Heart left ventricle (tissue), 13 donors: ENCODE measurements around the gene SMYD5.

Experiments
- CTCF ChIP-seq, 12 donors: fragments of 200-600 bp; sonication (generic) in 4 of 12; IDR thresholded peaks; one replicate each; pipeline versions ENCODE4 v1.5.0 to v1.8.0; 2018 to 2022; ENCODE audit warnings: antibody characterized with exemption in 12 of 12, mild to moderate bottlenecking in 5 of 12
- POLR2A ChIP-seq, 2 donors: fragments of 450-650 bp; IDR thresholded peaks; one replicate each; pipeline ENCODE4 v1.6.1; 2017; ENCODE audit warnings: antibody characterized with exemption in 2 of 2, mild to moderate bottlenecking in 2 of 2, moderate library complexity in 2 of 2
- donor health status: ischemic (EF 13 %, LVEDD 7.1; RV severe dilation, severe dysfunction).
- donor health status: DM: no; HTN: yes; CAD: no.
- donor health status: DM: no; HTN: no; CAD: no.
- donor health status: ischemic (EF 25% LVEDD 6.9; RV normal size, moderate dysfunction).
- donor health status: ischemic (EF 25% LVEDD 5.7; RV mildly dilated, moderate dysfunction).
- donor health status: ischemic (EF 35%, LVEDD 5.7; RV mildly dilated, moderate dysfunction).
- donor health status: nonischemic (EF 11% LVEDD 7.7; RV severe dilation, severe dysfunction).
- donor health status: DM: yes; HTN: yes; CAD: no.
- donor health status: PGD.
- donor health status: ischemic (EF 29% LVEDD 5.4; RV normal size, mild dysfunction).
- donor health status: nonischemic (EF 23%, LVEDD 6.1; RV moderate dilation, normal function).

GRCh38 chr2:73263540-73264331 lies 49.7 kb downstream of the SMYD5 start:
- TF ChIP-seq CTCF (IDR thresholded peaks at IDR 0.05) (no peak), POLR2A (IDR thresholded peaks at IDR 0.05) (no peak)
